H9 (cell line): ENCODE data around the gene DGKB. TPM values are rescaled to one million over a fixed set of nuclear protein-coding genes. Genes with fewer than 3 reads are reported as not detected.

Experiments
- DNase-seq: peaks from one replicate; pipeline ENCODE4 v3.0.0-alpha.2; 2017
- H2AFZ ChIP-seq: one replicate; pipeline ENCODE4 v1.6.1; 2013; ENCODE audit warnings: mild to moderate bottlenecking, low read length, control low read depth, moderate library complexity
- H2AK5ac ChIP-seq: 2 replicates; pipeline ENCODE4 v1.6.1; 2013; ENCODE audit warnings: low read length, control low read depth, mixed read lengths; ENCODE audit not compliant: insufficient read length
- H2BK120ac ChIP-seq: one replicate; pipeline ENCODE4 v1.6.1; 2013; ENCODE audit warnings: low read depth, mild to moderate bottlenecking, low read length, control low read depth, inconsistent platforms; ENCODE audit not compliant: poor library complexity, severe bottlenecking
- H2BK12ac ChIP-seq: 2 replicates; pipeline ENCODE4 v1.6.1; 2013; ENCODE audit warnings: low read length, control low read depth, mixed read lengths, low read depth; ENCODE audit not compliant: insufficient read length
- H2BK15ac ChIP-seq: 2 replicates; pipeline ENCODE4 v1.6.1; 2013; ENCODE audit warnings: low read depth, low read length, control low read depth
- H2BK20ac ChIP-seq: one replicate; pipeline ENCODE4 v1.6.1; 2013; ENCODE audit warnings: low read depth, mild to moderate bottlenecking, low read length, control low read depth, inconsistent platforms; ENCODE audit not compliant: poor library complexity, severe bottlenecking
- H2BK5ac ChIP-seq: 2 replicates; pipeline ENCODE4 v1.6.1; 2013; ENCODE audit warnings: low read length, control low read depth, mixed read lengths; ENCODE audit not compliant: insufficient read length
- H3K14ac ChIP-seq: 2 replicates; pipeline ENCODE4 v1.6.1; 2013; ENCODE audit warnings: low read length, control low read depth; ENCODE audit not compliant: insufficient read depth
- H3K18ac ChIP-seq: 2 replicates; pipeline ENCODE4 v1.6.1; 2013; ENCODE audit warnings: low read depth, mild to moderate bottlenecking, mixed read lengths, low read length, control low read depth; ENCODE audit not compliant: insufficient read length
- H3K23ac ChIP-seq: 2 replicates; pipeline ENCODE4 v1.6.1; 2013; ENCODE audit warnings: low read length, control low read depth, mixed read lengths, low read depth; ENCODE audit not compliant: insufficient read length
- H3K23me2 ChIP-seq: 2 replicates; pipeline ENCODE4 v1.6.1; 2013; ENCODE audit warnings: low read depth, mild to moderate bottlenecking, mixed read lengths, low read length, control low read depth; ENCODE audit not compliant: insufficient read length, poor library complexity, severe bottlenecking
- H3K27ac ChIP-seq: 2 replicates; pipeline ENCODE4 v1.5.1; 2013; ENCODE audit warnings: low read length, control low read depth, mixed read lengths, low read depth; ENCODE audit not compliant: insufficient read length
- H3K27me3 ChIP-seq: 2 replicates; pipeline ENCODE4 v1.6.1; 2013; ENCODE audit warnings: low read length, control low read depth, inconsistent platforms; ENCODE audit not compliant: insufficient read depth
- H3K4ac ChIP-seq: 2 replicates; pipeline ENCODE4 v1.6.1; 2013; ENCODE audit warnings: low read depth, mild to moderate bottlenecking, control low read depth, inconsistent platforms, low read length, moderate library complexity
- H3K4me1 ChIP-seq: 2 replicates; pipeline ENCODE4 v1.6.1; 2013; ENCODE audit warnings: low read length, control low read depth, inconsistent platforms; ENCODE audit not compliant: insufficient read depth
- H3K4me2 ChIP-seq: 2 replicates; pipeline ENCODE4 v1.6.1; 2013; ENCODE audit warnings: low read length, control low read depth, mixed read lengths; ENCODE audit not compliant: insufficient read length, insufficient read depth
- H3K56ac ChIP-seq: 2 replicates; pipeline ENCODE4 v1.6.1; 2013; ENCODE audit warnings: low read depth, mild to moderate bottlenecking, mixed read lengths, low read length, control low read depth; ENCODE audit not compliant: insufficient read length
- H3K79me1 ChIP-seq: 2 replicates; pipeline ENCODE4 v1.6.1; 2013; ENCODE audit warnings: low read depth, mild to moderate bottlenecking, moderate library complexity, low read length, control low read depth, inconsistent platforms; ENCODE audit not compliant: insufficient read depth, poor library complexity, severe bottlenecking
- H3K79me2 ChIP-seq: 2 replicates; pipeline ENCODE4 v1.6.1; 2013; ENCODE audit warnings: low read length, control low read depth, inconsistent platforms; ENCODE audit not compliant: insufficient read depth
- H3K9ac ChIP-seq: 2 replicates; pipeline ENCODE4 v1.6.1; 2013; ENCODE audit warnings: low read length, control low read depth, mixed read lengths; ENCODE audit not compliant: insufficient read length; ENCODE audit errors: extremely low read depth
- H3K9me3 ChIP-seq: one replicate; pipeline ENCODE4 v1.6.1; 2013; ENCODE audit warnings: low read depth, low read length, inconsistent platforms; ENCODE audit not compliant: control insufficient read depth
- H3T11ph ChIP-seq: one replicate; pipeline ENCODE4 v1.6.1; 2013; ENCODE audit warnings: mild to moderate bottlenecking, low read length, control low read depth, inconsistent platforms
- H4K20me1 ChIP-seq: one replicate; pipeline ENCODE4 v1.6.1; 2013; ENCODE audit not compliant: control insufficient read depth, insufficient read length, insufficient read depth
- H4K5ac ChIP-seq: 2 replicates; pipeline ENCODE4 v1.6.1; 2013; ENCODE audit warnings: low read depth, mild to moderate bottlenecking, mixed read lengths, low read length, control low read depth; ENCODE audit not compliant: insufficient read length
- H4K8ac ChIP-seq: replicated peaks from 2 replicates; pipeline ENCODE4 v1.6.1; 2013; ENCODE audit warnings: low read length, control low read depth, mixed read lengths, low read depth; ENCODE audit not compliant: insufficient read length
- H4K91ac ChIP-seq: 2 replicates; pipeline ENCODE4 v1.6.1; 2013; ENCODE audit warnings: low read depth, mild to moderate bottlenecking, moderate library complexity, mixed read lengths, low read length, control low read depth; ENCODE audit not compliant: insufficient read length
- H3K27ac Mint-ChIP-seq, 3 experiments: 2 replicates in 2 of 3; 3 replicates in 1 of 3; pipeline ENCODE4 v1.8.0; 2020 to 2021; ENCODE audit warnings: mixed read lengths in 3 of 3, mild to moderate bottlenecking in 1 of 3, moderate library complexity in 1 of 3
- H3K27me3 Mint-ChIP-seq: 2 replicates; pipeline ENCODE4 v1.8.0; 2021; ENCODE audit warnings: low read depth, mild to moderate bottlenecking, moderate library complexity, mixed read lengths
- H3K36me3 Mint-ChIP-seq, 3 experiments: 2 replicates in 2 of 3; 3 replicates in 1 of 3; pipeline ENCODE4 v1.8.0; 2020 to 2021; ENCODE audit warnings: low read depth in 3 of 3, mixed read lengths in 3 of 3; ENCODE audit not compliant: insufficient read depth in 1 of 3
- H3K4me1 Mint-ChIP-seq, 2 experiments: 2 replicates each; pipeline ENCODE4 v1.8.0; 2020; ENCODE audit warnings: mixed read lengths in 2 of 2
- H3K4me3 Mint-ChIP-seq, 2 experiments: 2 replicates in 1 of 2; 3 replicates in 1 of 2; pipeline ENCODE4 v1.8.0; 2020 to 2021; ENCODE audit warnings: mild to moderate bottlenecking in 2 of 2, mixed read lengths in 2 of 2, moderate library complexity in 1 of 2
- H3K9me3 Mint-ChIP-seq, 2 experiments: 2 replicates in 1 of 2; 3 replicates in 1 of 2; pipeline ENCODE4 v1.8.0; 2020; ENCODE audit warnings: mild to moderate bottlenecking in 2 of 2, mixed read lengths in 2 of 2, moderate library complexity in 1 of 2
- CTCF ChIP-seq: fragments of 200-600 bp; sonication (generic); conservative IDR thresholded peaks from 3 replicates; pipeline ENCODE4 v1.8.0; 2021; ENCODE audit warnings: antibody characterized with exemption, mild to moderate bottlenecking
- total RNA-seq: library from RNA; stranded (reverse); gene quantifications from 2 replicates; pipeline ENCODE4 v1.2.1, GENCODE V29; 2021

The DGKB gene
- total RNA-seq, 1 experiment from 2014 or later: 0.26 TPM

- TF ChIP-seq CTCF: no peak
- Histone ChIP-seq H3K9ac (no peak overlapping the region), H3K18ac (no peak overlapping the region), H3K23ac (no peak overlapping the region), H3K9me3 (no peaks in the 10 kb centered on the region), H3K27me3 (no peaks in the 10 kb centered on the region), H3K79me1 (no peaks in the 10 kb centered on the region), H3K79me2 (no peaks in the 10 kb centered on the region), H3K56ac (no peak overlapping the region), H3K27ac (no peak overlapping the region), H3K23me2 (no peaks in the 10 kb centered on the region), H4K8ac (no peak overlapping the region), H3K14ac (no peak overlapping the region), H4K91ac (no peak overlapping the region), H2BK20ac (no peak overlapping the region), H3K4me2 (no peak overlapping the region), H4K20me1 (no peaks in the 10 kb centered on the region), H2AFZ (no peak overlapping the region), H2BK120ac (no peak overlapping the region), H3T11ph (no peak overlapping the region), H3K4me1 (no peaks in the 10 kb centered on the region), H2BK5ac (no peak overlapping the region), H4K5ac (no peak overlapping the region), H2AK5ac (no peak overlapping the region), H2BK12ac (no peak overlapping the region), H2BK15ac (no peak overlapping the region), H3K4ac (no peak overlapping the region)
- Mint-ChIP-seq H3K27me3 (no peaks in the 10 kb centered on the region), H3K9me3 (no peaks in the 10 kb centered on the region), H3K27ac (no peak overlapping the region), H3K36me3 (no peaks in the 10 kb centered on the region), H3K4me1 (no peaks in the 10 kb centered on the region), H3K4me3 (no peak overlapping the region)
- no peak for DNase-seq
These were observed 8.5 kb upstream of the DGKB start for GRCh38 chr7:14911077-14911476.
